ENCODE results near the gene INCENP.
A peak's percentile ranks its signal among the peaks of the same experiment; 100 is the strongest.

The INCENP gene

DNA sequence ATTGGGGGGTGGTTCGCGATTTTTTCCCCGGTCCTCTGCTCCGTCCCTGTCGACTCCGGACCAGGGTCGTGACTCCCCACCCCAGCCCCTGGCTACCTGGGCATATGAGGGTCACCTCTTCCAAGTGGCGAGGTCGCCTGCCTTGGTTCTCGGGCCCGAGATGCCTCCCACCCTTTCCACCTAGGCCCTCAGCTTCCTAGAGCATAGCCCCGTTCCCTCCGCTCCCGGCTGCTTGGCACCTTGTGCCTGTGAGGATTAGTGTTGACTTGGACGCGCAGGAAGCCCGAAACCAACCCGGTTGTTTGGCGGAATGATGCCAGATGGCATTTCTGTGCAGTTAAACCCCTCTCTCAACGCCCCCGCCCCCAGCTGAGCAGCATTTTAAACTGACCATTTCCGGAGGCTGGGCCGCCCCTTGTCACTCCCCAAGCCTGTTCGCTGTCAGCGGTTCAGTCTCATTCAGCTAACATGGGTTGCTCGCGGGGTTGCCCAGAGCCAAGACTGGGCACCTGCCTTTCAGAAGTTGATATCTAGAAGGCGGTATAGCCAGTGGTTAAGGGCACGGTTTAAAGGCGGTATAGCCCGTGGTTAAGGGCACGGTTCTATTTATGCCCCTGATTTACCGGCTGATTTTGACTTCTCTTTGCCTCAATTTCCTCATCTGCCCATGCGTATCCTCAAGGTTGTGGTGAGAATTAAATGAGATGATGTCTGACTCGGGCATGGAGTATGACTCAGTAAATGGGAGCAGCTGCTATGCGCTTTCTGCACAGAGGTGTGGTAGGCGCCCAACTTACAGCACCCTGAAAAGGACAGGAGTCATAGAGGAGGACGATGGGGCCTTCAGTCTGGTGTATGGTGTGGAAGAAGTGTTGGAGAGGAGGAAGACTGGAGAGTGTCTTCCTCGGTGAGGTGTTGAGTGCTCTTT is 639 bp downstream of the INCENP start:
- DNase-seq (ENCODE audit: extremely low read depth in 1 of 2, low read depth in 1 of 2), result peak in 1 of 2 donors; percentile 14

DNA sequence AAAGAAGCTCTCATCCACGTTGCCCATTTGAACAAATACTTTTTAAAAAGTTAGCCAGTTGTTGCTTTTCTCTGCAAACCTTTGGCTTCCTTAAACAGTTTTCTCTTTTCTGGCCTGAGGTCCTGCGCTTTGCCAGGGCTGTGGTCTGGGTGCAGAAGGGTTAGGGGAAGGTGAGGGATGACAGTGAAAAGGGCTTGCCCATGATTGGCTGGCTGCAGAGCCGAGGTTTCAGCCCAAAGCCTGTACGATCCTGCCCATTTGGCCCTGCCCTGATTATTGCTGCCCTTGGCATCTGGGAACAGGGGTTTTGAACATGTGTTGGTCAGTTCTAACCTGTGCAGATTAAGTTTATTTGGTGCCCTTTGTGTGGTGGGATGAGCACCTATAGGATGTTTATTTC is 1.5 kb downstream of the INCENP start:
- DNase-seq (ENCODE audit: extremely low read depth in 1 of 2, low read depth in 1 of 2), result no peak

DNA sequence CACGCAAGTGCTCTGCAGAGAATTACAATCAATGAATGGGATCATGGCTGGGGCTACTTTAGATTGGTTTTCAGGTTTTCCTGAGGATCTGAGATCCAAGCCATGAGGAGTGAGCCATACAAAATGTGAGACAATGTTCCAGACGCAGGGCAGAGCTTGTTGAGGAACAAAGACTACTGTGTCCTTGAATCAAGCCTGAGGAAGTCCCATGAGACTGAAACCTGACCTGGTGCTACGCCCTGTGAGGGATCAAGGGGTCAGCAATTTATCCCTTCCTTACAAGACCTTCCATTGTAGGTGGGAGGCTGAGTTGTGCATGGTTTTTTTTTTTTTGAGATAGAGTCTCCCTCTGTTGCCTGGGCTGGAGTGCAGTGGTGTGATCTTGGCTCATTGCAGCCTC is 2.1 kb downstream of the INCENP start:
- DNase-seq (ENCODE audit: extremely low read depth in 1 of 2, low read depth in 1 of 2), result no peak

DNA sequence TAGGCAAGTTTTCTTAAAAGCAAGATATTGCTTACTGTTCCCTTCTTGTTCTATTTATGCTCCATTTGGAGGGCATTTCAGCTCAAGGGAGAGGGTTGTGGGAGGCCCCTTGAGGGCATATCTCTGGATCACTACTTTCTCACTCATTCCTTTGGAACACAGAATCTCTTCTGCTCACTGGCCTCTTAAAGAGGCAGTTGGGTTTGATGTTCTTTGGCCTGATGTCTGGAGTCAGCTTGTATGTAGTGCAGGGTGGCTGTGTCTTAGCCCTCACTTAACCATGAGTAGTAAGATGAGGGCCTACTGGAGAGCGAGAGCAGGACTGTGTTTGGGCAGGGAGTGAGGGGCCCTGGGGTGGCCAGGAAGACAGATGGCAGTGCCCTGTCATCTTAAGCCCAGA is 3.6 kb downstream of the INCENP start:
- no peak for DNase-seq (ENCODE audit: extremely low read depth in 1 of 2, low read depth in 1 of 2)

DNA sequence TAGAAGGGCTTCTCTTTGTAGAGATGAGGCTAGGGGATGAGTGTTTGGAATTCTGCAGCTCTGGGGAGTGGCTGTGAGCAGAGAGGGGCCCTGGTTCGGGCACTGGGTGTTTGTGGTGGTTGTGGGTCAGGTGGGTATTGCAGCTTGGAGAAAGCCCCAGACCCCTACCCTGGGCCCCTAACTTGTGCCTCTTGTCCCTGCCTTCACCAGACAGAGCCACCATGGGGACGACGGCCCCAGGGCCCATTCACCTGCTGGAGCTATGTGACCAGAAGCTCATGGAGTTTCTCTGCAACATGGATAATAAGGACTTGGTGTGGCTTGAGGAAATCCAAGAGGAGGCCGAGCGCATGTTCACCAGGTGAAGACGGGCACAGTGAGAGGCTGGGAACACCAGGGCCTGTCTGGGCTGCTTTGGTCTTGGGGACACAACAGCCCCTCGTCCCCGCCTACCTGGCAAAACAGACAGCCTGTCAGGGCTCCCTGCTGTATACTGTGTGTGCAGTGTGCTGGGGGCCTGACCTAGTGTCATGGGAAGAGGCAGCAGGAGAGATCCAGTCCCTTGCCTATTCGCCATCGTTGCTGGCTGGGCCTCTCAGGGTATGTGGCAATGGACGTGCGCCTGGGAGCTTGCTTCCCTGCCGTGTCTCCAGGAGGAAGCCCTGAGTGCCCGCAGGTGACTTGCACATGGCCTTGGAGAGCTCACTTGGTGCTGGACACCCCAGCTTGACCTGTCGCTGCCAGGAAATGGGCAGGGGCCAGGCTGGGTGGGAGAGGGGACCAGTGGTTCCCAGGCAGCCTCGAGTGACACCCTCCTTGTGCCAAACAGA is 4.3 kb downstream of the INCENP start:
- DNase-seq (ENCODE audit: extremely low read depth in 1 of 2, low read depth in 1 of 2), result no peak

- DNase-seq (ENCODE audit: extremely low read depth in 1 of 2, low read depth in 1 of 2), result no peak
These were observed 5.0 kb downstream of the INCENP start for GRCh38 chr11:62128835-62129234.

DNA sequence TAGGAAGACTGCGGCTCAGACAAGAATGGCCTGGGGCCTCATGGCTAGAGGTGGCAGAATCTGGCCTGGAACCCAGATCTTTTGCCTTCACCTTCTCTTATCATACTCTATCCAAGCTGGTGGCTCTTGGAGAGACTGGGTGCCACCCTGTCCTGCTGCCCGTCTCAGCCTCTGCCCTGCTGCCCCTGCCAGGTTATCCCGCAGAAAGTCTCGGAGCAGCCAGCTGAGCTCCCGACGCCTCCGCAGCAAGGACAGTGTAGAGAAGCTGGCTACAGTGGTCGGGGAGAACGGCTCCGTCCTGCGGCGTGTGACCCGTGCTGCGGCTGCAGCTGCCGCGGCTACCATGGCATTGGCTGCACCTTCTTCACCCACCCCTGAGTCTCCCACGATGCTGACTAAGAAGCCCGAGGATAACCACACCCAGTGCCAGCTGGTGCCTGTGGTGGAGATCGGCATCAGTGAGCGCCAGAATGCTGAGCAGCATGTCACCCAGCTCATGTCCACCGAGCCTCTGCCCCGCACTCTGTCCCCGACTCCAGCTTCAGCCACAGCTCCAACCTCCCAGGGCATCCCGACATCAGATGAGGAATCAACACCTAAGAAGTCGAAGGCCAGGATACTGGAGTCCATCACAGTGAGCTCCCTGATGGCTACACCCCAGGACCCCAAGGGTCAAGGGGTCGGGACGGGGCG is 5.9 kb downstream of the INCENP start:
- DNase-seq (ENCODE audit: extremely low read depth in 1 of 2, low read depth in 1 of 2), result no peak

GRCh38 chr11:62130283-62131169 is 6.7 kb downstream of the INCENP start:
- DNase-seq (ENCODE audit: extremely low read depth in 1 of 2, low read depth in 1 of 2), result no peak

GRCh38 chr11:62131170-62131464 is 7.3 kb downstream of the INCENP start:
- no peak for DNase-seq (ENCODE audit: extremely low read depth in 1 of 2, low read depth in 1 of 2)

- DNase-seq (ENCODE audit: extremely low read depth in 1 of 2, low read depth in 1 of 2), result no peak
These were observed 8.4 kb downstream of the INCENP start for GRCh38 chr11:62132191-62132590.

- no peak for DNase-seq (ENCODE audit: extremely low read depth in 1 of 2, low read depth in 1 of 2)
These were observed 9.0 kb downstream of the INCENP start for GRCh38 chr11:62132689-62133293.

DNA sequence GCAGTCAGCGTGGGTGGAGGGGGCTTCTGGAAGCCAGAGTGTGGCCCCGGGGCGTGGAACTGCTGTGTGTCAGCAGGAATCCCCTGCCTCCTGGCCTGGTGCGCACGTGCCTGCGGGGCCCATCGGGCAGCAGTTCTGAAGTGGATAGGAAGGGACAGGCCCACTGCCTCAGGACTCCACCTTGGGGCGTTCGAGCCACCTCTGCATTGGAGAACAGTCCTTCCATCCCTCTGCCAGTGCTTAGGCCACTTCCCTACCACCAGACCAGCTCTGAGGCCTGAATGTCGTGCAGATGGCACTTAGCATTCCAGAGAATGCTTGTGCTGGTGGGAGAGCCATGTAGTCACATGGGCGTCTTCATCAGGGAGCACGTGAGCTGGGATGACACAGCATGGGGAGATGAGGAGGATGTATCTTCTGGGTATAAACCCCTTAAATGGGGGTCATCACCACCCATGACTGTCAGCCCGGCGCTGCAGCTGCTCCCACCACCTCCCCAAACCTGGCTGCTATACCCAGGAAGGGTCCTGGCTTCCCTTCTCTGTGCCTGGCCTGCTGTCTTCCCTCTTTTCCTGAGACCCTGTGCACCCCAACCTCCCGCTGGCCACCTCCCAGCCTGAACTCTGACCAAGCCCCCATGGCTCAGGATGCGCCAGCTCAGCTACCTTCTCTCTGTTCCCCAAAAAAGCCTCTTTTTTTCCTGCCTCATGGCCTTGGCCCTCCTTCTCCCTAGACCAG is 9.7 kb downstream of the INCENP start:
- no peak for DNase-seq (ENCODE audit: extremely low read depth in 1 of 2, low read depth in 1 of 2)

GRCh38 chr11:62137276-62137861 is 13.6 kb downstream of the INCENP start:
- no peak for DNase-seq (ENCODE audit: extremely low read depth in 1 of 2, low read depth in 1 of 2)

DNA sequence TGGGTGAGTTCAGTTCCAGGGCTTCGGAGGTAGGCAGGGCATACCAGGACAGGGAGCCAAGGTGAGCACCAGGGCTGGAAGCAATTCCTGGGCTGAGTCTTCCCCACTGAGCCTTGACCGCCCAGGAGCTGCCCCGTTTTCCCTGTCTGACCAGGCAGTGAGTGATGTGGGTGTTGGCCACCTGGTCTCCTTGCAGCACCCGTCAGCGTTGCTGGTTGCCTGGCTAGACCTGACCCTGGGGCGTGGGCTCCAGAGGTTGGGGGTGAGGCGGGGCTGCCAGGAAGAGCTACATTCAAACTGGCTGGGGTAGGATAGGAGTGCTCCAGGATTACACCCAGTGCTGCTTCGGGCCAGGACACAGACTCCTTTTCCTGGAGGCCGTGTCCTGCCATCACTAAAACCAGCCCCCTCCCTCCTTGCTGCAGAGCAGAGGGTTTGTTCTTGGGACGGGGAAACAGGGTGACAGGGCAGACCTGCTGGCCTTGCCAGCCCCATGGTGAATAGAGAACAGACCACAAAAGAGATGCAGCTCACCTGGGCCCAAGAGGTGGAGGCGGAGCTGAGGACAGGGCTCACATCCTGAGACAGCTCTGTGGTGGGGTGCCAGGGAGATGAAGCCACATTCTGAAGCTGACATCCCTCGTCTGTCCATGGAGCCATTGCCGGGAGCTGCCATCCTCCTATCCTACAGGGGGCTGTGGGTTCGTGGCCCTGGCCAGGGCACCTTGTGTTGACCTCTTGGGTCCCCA is 14.2 kb downstream of the INCENP start:
- no peak for DNase-seq (ENCODE audit: extremely low read depth in 1 of 2, low read depth in 1 of 2)

GRCh38 chr11:62138630-62139425 is 15.0 kb downstream of the INCENP start:
- DNase-seq (ENCODE audit: extremely low read depth in 1 of 2, low read depth in 1 of 2), result no peak

DNA sequence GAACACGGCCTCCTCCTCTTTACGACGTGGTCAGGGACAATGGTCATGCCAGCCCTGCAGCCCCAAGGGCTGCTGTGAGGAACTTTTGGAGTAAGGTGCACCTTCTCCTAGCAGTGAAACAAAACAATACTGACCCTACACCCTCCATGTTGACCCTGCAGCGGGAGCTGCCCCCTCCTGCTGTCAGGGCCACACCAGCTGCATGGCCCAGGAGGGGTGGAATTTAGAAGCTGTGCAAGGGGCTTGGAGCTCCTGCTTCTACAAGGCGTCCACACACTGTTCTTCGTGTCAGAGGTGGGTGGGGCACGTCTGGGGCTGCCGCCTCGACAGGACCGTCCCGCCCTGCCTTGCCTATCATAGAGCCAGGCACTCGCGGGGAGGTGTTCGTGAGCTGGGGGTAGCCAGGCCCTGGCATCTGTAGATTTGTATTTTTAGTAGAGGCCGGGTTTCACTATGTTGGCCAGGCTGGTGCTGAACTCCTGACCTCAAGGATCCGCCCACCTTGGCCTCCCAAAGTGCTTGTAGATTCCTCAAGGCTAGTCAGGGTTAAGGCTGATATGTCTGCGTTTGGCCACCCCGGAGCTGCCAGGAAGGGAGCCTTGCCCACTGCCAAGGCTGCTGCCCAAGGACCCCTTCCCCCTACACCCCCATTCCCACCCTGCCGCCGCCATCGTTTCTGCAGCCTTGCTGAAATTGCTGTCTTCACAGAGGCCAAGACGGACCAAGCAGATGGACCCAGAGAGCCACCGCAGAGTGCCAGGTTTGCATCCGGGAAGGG is 15.9 kb downstream of the INCENP start:
- no peak for DNase-seq (ENCODE audit: extremely low read depth in 1 of 2, low read depth in 1 of 2)
